H9 (cell line): ENCODE data around the gene SLC25A36. TPM values are rescaled to one million over a fixed set of nuclear protein-coding genes. Genes with fewer than 3 reads are reported as not detected.

Source experiments
- DNase-seq: peaks from one replicate; pipeline ENCODE4 v3.0.0-alpha.2; 2017
- H2AFZ ChIP-seq: one replicate; pipeline ENCODE4 v1.6.1; 2013; ENCODE audit warnings: mild to moderate bottlenecking, low read length, control low read depth, moderate library complexity
- H2AK5ac ChIP-seq: 2 replicates; pipeline ENCODE4 v1.6.1; 2013; ENCODE audit warnings: low read length, control low read depth, mixed read lengths; ENCODE audit not compliant: insufficient read length
- H2BK120ac ChIP-seq: one replicate; pipeline ENCODE4 v1.6.1; 2013; ENCODE audit warnings: low read depth, mild to moderate bottlenecking, low read length, control low read depth, inconsistent platforms; ENCODE audit not compliant: poor library complexity, severe bottlenecking
- H2BK12ac ChIP-seq: 2 replicates; pipeline ENCODE4 v1.6.1; 2013; ENCODE audit warnings: low read length, control low read depth, mixed read lengths, low read depth; ENCODE audit not compliant: insufficient read length
- H2BK15ac ChIP-seq: 2 replicates; pipeline ENCODE4 v1.6.1; 2013; ENCODE audit warnings: low read depth, low read length, control low read depth
- H2BK20ac ChIP-seq: one replicate; pipeline ENCODE4 v1.6.1; 2013; ENCODE audit warnings: low read depth, mild to moderate bottlenecking, low read length, control low read depth, inconsistent platforms; ENCODE audit not compliant: poor library complexity, severe bottlenecking
- H2BK5ac ChIP-seq: 2 replicates; pipeline ENCODE4 v1.6.1; 2013; ENCODE audit warnings: low read length, control low read depth, mixed read lengths; ENCODE audit not compliant: insufficient read length
- H3K14ac ChIP-seq: 2 replicates; pipeline ENCODE4 v1.6.1; 2013; ENCODE audit warnings: low read length, control low read depth; ENCODE audit not compliant: insufficient read depth
- H3K18ac ChIP-seq: 2 replicates; pipeline ENCODE4 v1.6.1; 2013; ENCODE audit warnings: low read depth, mild to moderate bottlenecking, mixed read lengths, low read length, control low read depth; ENCODE audit not compliant: insufficient read length
- H3K23ac ChIP-seq: 2 replicates; pipeline ENCODE4 v1.6.1; 2013; ENCODE audit warnings: low read length, control low read depth, mixed read lengths, low read depth; ENCODE audit not compliant: insufficient read length
- H3K23me2 ChIP-seq: 2 replicates; pipeline ENCODE4 v1.6.1; 2013; ENCODE audit warnings: low read depth, mild to moderate bottlenecking, mixed read lengths, low read length, control low read depth; ENCODE audit not compliant: insufficient read length, poor library complexity, severe bottlenecking
- H3K27ac ChIP-seq: 2 replicates; pipeline ENCODE4 v1.5.1; 2013; ENCODE audit warnings: low read length, control low read depth, mixed read lengths, low read depth; ENCODE audit not compliant: insufficient read length
- H3K27me3 ChIP-seq: 2 replicates; pipeline ENCODE4 v1.6.1; 2013; ENCODE audit warnings: low read length, control low read depth, inconsistent platforms; ENCODE audit not compliant: insufficient read depth
- H3K4ac ChIP-seq: 2 replicates; pipeline ENCODE4 v1.6.1; 2013; ENCODE audit warnings: low read depth, mild to moderate bottlenecking, control low read depth, inconsistent platforms, low read length, moderate library complexity
- H3K4me1 ChIP-seq: 2 replicates; pipeline ENCODE4 v1.6.1; 2013; ENCODE audit warnings: low read length, control low read depth, inconsistent platforms; ENCODE audit not compliant: insufficient read depth
- H3K4me2 ChIP-seq: 2 replicates; pipeline ENCODE4 v1.6.1; 2013; ENCODE audit warnings: low read length, control low read depth, mixed read lengths; ENCODE audit not compliant: insufficient read length, insufficient read depth
- H3K56ac ChIP-seq: 2 replicates; pipeline ENCODE4 v1.6.1; 2013; ENCODE audit warnings: low read depth, mild to moderate bottlenecking, mixed read lengths, low read length, control low read depth; ENCODE audit not compliant: insufficient read length
- H3K79me1 ChIP-seq: 2 replicates; pipeline ENCODE4 v1.6.1; 2013; ENCODE audit warnings: low read depth, mild to moderate bottlenecking, moderate library complexity, low read length, control low read depth, inconsistent platforms; ENCODE audit not compliant: insufficient read depth, poor library complexity, severe bottlenecking
- H3K79me2 ChIP-seq: 2 replicates; pipeline ENCODE4 v1.6.1; 2013; ENCODE audit warnings: low read length, control low read depth, inconsistent platforms; ENCODE audit not compliant: insufficient read depth
- H3K9ac ChIP-seq: 2 replicates; pipeline ENCODE4 v1.6.1; 2013; ENCODE audit warnings: low read length, control low read depth, mixed read lengths; ENCODE audit not compliant: insufficient read length; ENCODE audit errors: extremely low read depth
- H3K9me3 ChIP-seq: one replicate; pipeline ENCODE4 v1.6.1; 2013; ENCODE audit warnings: low read depth, low read length, inconsistent platforms; ENCODE audit not compliant: control insufficient read depth
- H3T11ph ChIP-seq: one replicate; pipeline ENCODE4 v1.6.1; 2013; ENCODE audit warnings: mild to moderate bottlenecking, low read length, control low read depth, inconsistent platforms
- H4K20me1 ChIP-seq: one replicate; pipeline ENCODE4 v1.6.1; 2013; ENCODE audit not compliant: control insufficient read depth, insufficient read length, insufficient read depth
- H4K5ac ChIP-seq: 2 replicates; pipeline ENCODE4 v1.6.1; 2013; ENCODE audit warnings: low read depth, mild to moderate bottlenecking, mixed read lengths, low read length, control low read depth; ENCODE audit not compliant: insufficient read length
- H4K8ac ChIP-seq: replicated peaks from 2 replicates; pipeline ENCODE4 v1.6.1; 2013; ENCODE audit warnings: low read length, control low read depth, mixed read lengths, low read depth; ENCODE audit not compliant: insufficient read length
- H4K91ac ChIP-seq: 2 replicates; pipeline ENCODE4 v1.6.1; 2013; ENCODE audit warnings: low read depth, mild to moderate bottlenecking, moderate library complexity, mixed read lengths, low read length, control low read depth; ENCODE audit not compliant: insufficient read length
- H3K27ac Mint-ChIP-seq, 3 experiments: 2 replicates in 2 of 3; 3 replicates in 1 of 3; pipeline ENCODE4 v1.8.0; 2020 to 2021; ENCODE audit warnings: mixed read lengths in 3 of 3, mild to moderate bottlenecking in 1 of 3, moderate library complexity in 1 of 3
- H3K27me3 Mint-ChIP-seq: 2 replicates; pipeline ENCODE4 v1.8.0; 2021; ENCODE audit warnings: low read depth, mild to moderate bottlenecking, moderate library complexity, mixed read lengths
- H3K36me3 Mint-ChIP-seq, 3 experiments: 2 replicates in 2 of 3; 3 replicates in 1 of 3; pipeline ENCODE4 v1.8.0; 2020 to 2021; ENCODE audit warnings: low read depth in 3 of 3, mixed read lengths in 3 of 3; ENCODE audit not compliant: insufficient read depth in 1 of 3
- H3K4me1 Mint-ChIP-seq, 2 experiments: 2 replicates each; pipeline ENCODE4 v1.8.0; 2020; ENCODE audit warnings: mixed read lengths in 2 of 2
- H3K4me3 Mint-ChIP-seq, 2 experiments: 2 replicates in 1 of 2; 3 replicates in 1 of 2; pipeline ENCODE4 v1.8.0; 2020 to 2021; ENCODE audit warnings: mild to moderate bottlenecking in 2 of 2, mixed read lengths in 2 of 2, moderate library complexity in 1 of 2
- H3K9me3 Mint-ChIP-seq, 2 experiments: 2 replicates in 1 of 2; 3 replicates in 1 of 2; pipeline ENCODE4 v1.8.0; 2020; ENCODE audit warnings: mild to moderate bottlenecking in 2 of 2, mixed read lengths in 2 of 2, moderate library complexity in 1 of 2
- CTCF ChIP-seq: fragments of 200-600 bp; sonication (generic); conservative IDR thresholded peaks from 3 replicates; pipeline ENCODE4 v1.8.0; 2021; ENCODE audit warnings: antibody characterized with exemption, mild to moderate bottlenecking
- WGBS: extraction: QIAGEN DNeasy Blood & Tissue Kit; methylation state at CpG from one replicate; pipeline ENCODE4 v1.1.7; 2013; ENCODE audit warnings: missing lambda C conversion rate, low lambda C conversion rate, mixed read lengths; ENCODE audit not compliant: insufficient read length; ENCODE audit errors: extremely low coverage; 5-methylcytosine and 5-hydroxymethylcytosine counted together
- total RNA-seq: library from RNA; stranded (reverse); gene quantifications from 2 replicates; pipeline ENCODE4 v1.2.1, GENCODE V29; 2021

Gene SLC25A36
- total RNA-seq, 1 experiment from 2014 or later: 70.0 TPM

GRCh38 chr3:140943781-140944552 lies 2.3 kb downstream of the SLC25A36 start:
- H3K9ac ChIP-seq: no peak overlapping the region
- H3K27ac Mint-ChIP-seq: no peak overlapping the region

More at GRCh38 chr3:140943781-140944552, 2.3 kb downstream of the SLC25A36 start:
- Histone ChIP-seq H3K14ac (no peak overlapping the region), H2BK5ac (no peak overlapping the region), H3K79me1 (no peaks in the 10 kb centered on the region), H3K27ac (no peak overlapping the region), H4K91ac (no peak overlapping the region), H2AFZ (no peak overlapping the region), H3K23ac (no peak overlapping the region), H3T11ph (no peak overlapping the region), H2AK5ac (no peak overlapping the region), H4K20me1 (no peaks in the 10 kb centered on the region), H3K23me2 (peaks cover 8% of the 10 kb centered on the region), H3K4me2 (no peak overlapping the region), H3K79me2 (peaks cover 39% of the 10 kb centered on the region; the same call in 1 of the 2 replicates), H4K8ac (no peak overlapping the region), H2BK120ac (no peak overlapping the region), H2BK12ac (no peak overlapping the region), H3K9me3 (no peaks in the 10 kb centered on the region), H3K56ac (no peak overlapping the region), H2BK20ac (no peak overlapping the region), H4K5ac (no peak overlapping the region), H2BK15ac (no peak overlapping the region), H3K4me1 (no peaks in the 10 kb centered on the region), H3K18ac (no peak overlapping the region), H3K27me3 (no peaks in the 10 kb centered on the region), H3K4ac (no peak overlapping the region)
- Mint-ChIP-seq H3K4me1 (peaks cover 24 to 45% of the 10 kb centered on the region in 2 experiments), H3K9me3 (peaks cover 0 to under 1% of the 10 kb centered on the region in 2 experiments; a peak in 1 of 5 replicates), H3K4me3 (peak overlapping the region; percentile 96), H3K36me3 (peaks cover 9 to 25% (median 14%) of the 10 kb centered on the region in 3 experiments; a peak in 4 of 7 replicates), H3K27me3 (no peaks in the 10 kb centered on the region; the same call in none of the 2 replicates)
- WGBS: 100% methylated on average over 1 of the region's 5 CpGs
- TF ChIP-seq CTCF: no peak
- no peak for DNase-seq
